HG03342 (cell line): ENCODE measurements around the gene PPP1R12A.

Experiments used
- ATAC-seq: cut with Tn5 transposase; IDR thresholded peaks from one replicate; pipeline ENCODE4 v1.9.1; 2021; ENCODE audit warnings: mild to moderate bottlenecking, moderate library complexity; ENCODE audit not compliant: unreplicated experiment

Gene PPP1R12A

GRCh38 chr12:79773896-79774295, 161.0 kb downstream of the PPP1R12A start:
- ATAC-seq: no peak

- no peak for ATAC-seq
Measured at GRCh38 chr12:79769860-79770485, 164.9 kb downstream of the PPP1R12A start.

- ATAC-seq: no peak
Measured at GRCh38 chr12:79769189-79769859, 165.6 kb downstream of the PPP1R12A start.

GRCh38 chr12:79766705-79767464, 168.0 kb downstream of the PPP1R12A start:
- ATAC-seq: no peak

GRCh38 chr12:79765157-79765556, 169.7 kb downstream of the PPP1R12A start:
- no peak for ATAC-seq

GRCh38 chr12:79764641-79765040, 170.3 kb downstream of the PPP1R12A start:
- no peak for ATAC-seq

- no peak for ATAC-seq
Measured at GRCh38 chr12:79763766-79764452, 171.0 kb downstream of the PPP1R12A start.

- no peak for ATAC-seq
Measured at GRCh38 chr12:79761341-79761740, 173.6 kb downstream of the PPP1R12A start.

- ATAC-seq: no peak
Measured at GRCh38 chr12:79747274-79747673, 187.6 kb downstream of the PPP1R12A start.

- ATAC-seq: peak; percentile 86
Measured at GRCh38 chr12:79737875-79738718, 196.8 kb downstream of the PPP1R12A start.

GRCh38 chr12:79732638-79733037, 202.3 kb downstream of the PPP1R12A start:
- ATAC-seq: no peak

GRCh38 chr12:79725987-79726386, 208.9 kb downstream of the PPP1R12A start:
- ATAC-seq: no peak
